Measurements from ENCODE around the gene TMC4. TPM values are rescaled to one million over a fixed set of nuclear protein-coding genes. Genes with fewer than 3 reads are reported as not detected.

TMC4 gene
- total RNA-seq, 3 donors from 2014 or later = 107 to 276 (median 178) TPM

GRCh38 chr19:54204767-54205468, 32.0 kb upstream of the TMC4 start:
- Histone ChIP-seq H3K4me3 (no peak overlapping the region), H3K36me3 (ENCODE audit: low read depth) (peaks cover 7% of the 10 kb centered on the region), H3K9me3 (no peaks in the 10 kb centered on the region), H3K4me1 (ENCODE audit: low read depth) (peaks cover 74% of the 10 kb centered on the region)
- intact Hi-C loops (cut with DNase I, micrococcal nuclease) = no loop called here
- TF ChIP-seq CTCF (IDR thresholded peaks at IDR 0.05) = no peak
- ATAC-seq (no peak), DNase-seq (peak in 1 of 3 donors; percentile 6)

- Histone ChIP-seq H3K4me3 (no peak overlapping the region), H3K9me3 (no peaks in the 10 kb centered on the region), H3K4me1 (ENCODE audit: low read depth) (peaks cover 57% of the 10 kb centered on the region), H3K36me3 (ENCODE audit: low read depth) (peaks cover 7% of the 10 kb centered on the region)
- intact Hi-C loops (cut with DNase I, micrococcal nuclease) = no loop called here
- DNase-seq (peak in 2 of 3 donors; percentile 20 to 44), ATAC-seq (peak; percentile 1)
- TF ChIP-seq CTCF (IDR thresholded peaks at IDR 0.05) = no peak
Measured at GRCh38 chr19:54203151-54203611, 30.2 kb upstream of the TMC4 start.

- Histone ChIP-seq H3K9me3 (no peaks in the 10 kb centered on the region), H3K4me3 (no peak overlapping the region), H3K36me3 (ENCODE audit: low read depth) (peaks cover 6% of the 10 kb centered on the region), H3K4me1 (ENCODE audit: low read depth) (peaks cover 50% of the 10 kb centered on the region)
- intact Hi-C loops (cut with DNase I, micrococcal nuclease) = no loop called here
- no peak for TF ChIP-seq CTCF (IDR thresholded peaks at IDR 0.05)
- ATAC-seq (no peak), DNase-seq (peak in 1 of 3 donors; percentile 31)
Measured at GRCh38 chr19:54201980-54202379, 29.0 kb upstream of the TMC4 start.

- Histone ChIP-seq H3K4me3 (peak overlapping the region; percentile 35), H3K4me1 (ENCODE audit: low read depth) (peaks cover 43% of the 10 kb centered on the region), H3K36me3 (ENCODE audit: low read depth) (no peaks in the 10 kb centered on the region), H3K9me3 (no peaks in the 10 kb centered on the region)
- intact Hi-C loops (cut with DNase I, micrococcal nuclease) = no loop called here
- DNase-seq (no peak), ATAC-seq (no peak)
- TF ChIP-seq CTCF (IDR thresholded peaks at IDR 0.05) = no peak
Measured at GRCh38 chr19:54201172-54201701, 28.3 kb upstream of the TMC4 start.

GRCh38 chr19:54199401-54199800, 26.4 kb upstream of the TMC4 start:
- Histone ChIP-seq H3K4me3 (no peak overlapping the region), H3K36me3 (ENCODE audit: low read depth) (no peaks in the 10 kb centered on the region), H3K9me3 (no peaks in the 10 kb centered on the region), H3K4me1 (ENCODE audit: low read depth) (peaks cover 30% of the 10 kb centered on the region)
- intact Hi-C loops (cut with DNase I, micrococcal nuclease) = no loop called here
- ATAC-seq (no peak), DNase-seq (no peak)
- TF ChIP-seq CTCF (IDR thresholded peaks at IDR 0.05) = no peak
